Measurements from ENCODE around the gene SLC4A5. TPM values are rescaled to one million over a fixed set of nuclear protein-coding genes. Genes with fewer than 3 reads are reported as not detected.

SLC4A5 gene
- total RNA-seq, 1 experiment from 2014 or later = not detected

GRCh38 chr2:74275228-74275627 lies 68.0 kb downstream of the SLC4A5 start:
- DNase-seq (ENCODE audit: low read depth) = no peak

- DNase-seq (ENCODE audit: low read depth) = no peak
Observed at GRCh38 chr2:74269667-74270066, 73.5 kb downstream of the SLC4A5 start.

- peak; percentile 11 for DNase-seq (ENCODE audit: low read depth)
Observed at GRCh38 chr2:74267068-74267467, 76.1 kb downstream of the SLC4A5 start.

- DNase-seq (ENCODE audit: low read depth) = no peak
Observed at GRCh38 chr2:74264281-74264680, 78.9 kb downstream of the SLC4A5 start.

GRCh38 chr2:74262681-74263080 lies 80.5 kb downstream of the SLC4A5 start:
- no peak for DNase-seq (ENCODE audit: low read depth)

GRCh38 chr2:74261204-74261864 lies 81.9 kb downstream of the SLC4A5 start:
- DNase-seq (ENCODE audit: low read depth) = peak; percentile 43

GRCh38 chr2:74260495-74260894 lies 82.7 kb downstream of the SLC4A5 start:
- no peak for DNase-seq (ENCODE audit: low read depth)

GRCh38 chr2:74259733-74260132 lies 83.5 kb downstream of the SLC4A5 start:
- DNase-seq (ENCODE audit: low read depth) = no peak

GRCh38 chr2:74259191-74259590 lies 84.0 kb downstream of the SLC4A5 start:
- no peak for DNase-seq (ENCODE audit: low read depth)

GRCh38 chr2:74255660-74256213 lies 87.5 kb downstream of the SLC4A5 start:
- no peak for DNase-seq (ENCODE audit: low read depth)

- no peak for DNase-seq (ENCODE audit: low read depth)
Observed at GRCh38 chr2:74253971-74254310, 89.3 kb downstream of the SLC4A5 start.

- no peak for DNase-seq (ENCODE audit: low read depth)
Observed at GRCh38 chr2:74253306-74253970, 89.8 kb downstream of the SLC4A5 start.

- DNase-seq (ENCODE audit: low read depth) = no peak
Observed at GRCh38 chr2:74252862-74253261, 90.4 kb downstream of the SLC4A5 start.

GRCh38 chr2:74252036-74252435 lies 91.2 kb downstream of the SLC4A5 start:
- no peak for DNase-seq (ENCODE audit: low read depth)

GRCh38 chr2:74250189-74250631 lies 93.0 kb downstream of the SLC4A5 start:
- peak; percentile 18 for DNase-seq (ENCODE audit: low read depth)

- peak; percentile 11 for DNase-seq (ENCODE audit: low read depth)
Observed at GRCh38 chr2:74249406-74250122, 93.7 kb downstream of the SLC4A5 start.

GRCh38 chr2:74246496-74247195 lies 96.6 kb downstream of the SLC4A5 start:
- no peak for DNase-seq (ENCODE audit: low read depth)

GRCh38 chr2:74244286-74244685 lies 98.9 kb downstream of the SLC4A5 start:
- no peak for DNase-seq (ENCODE audit: low read depth)

- no peak for DNase-seq (ENCODE audit: low read depth)
Observed at GRCh38 chr2:74242354-74243071, 100.7 kb downstream of the SLC4A5 start.

- no peak for DNase-seq (ENCODE audit: low read depth)
Observed at GRCh38 chr2:74239346-74239745, 103.9 kb downstream of the SLC4A5 start.

GRCh38 chr2:74238879-74239278 lies 104.3 kb downstream of the SLC4A5 start:
- DNase-seq (ENCODE audit: low read depth) = peak; percentile 69
